ENCODE results near the gene CLBA1. TPM values are rescaled to one million over a fixed set of nuclear protein-coding genes. Genes with fewer than 3 reads are reported as not detected.

CLBA1 gene
- polyA plus RNA-seq, 1 of the 3 experiments (the other 2 are of a cell fraction): 18.5 TPM

Other genes starting within 250 kb of the CLBA1 start
- 122 and 137 TPM in 2 replicates for gene SIVA1, start 232.6 kb upstream of the CLBA1 start, polyA plus RNA-seq (2012; rRNA removed)
- 185 and 198 TPM in 2 replicates for gene AKT1, start 190.0 kb upstream of the CLBA1 start, polyA plus RNA-seq (2012; rRNA removed)
- 2.9 and 3.1 TPM in 2 replicates for gene ZBTB42, start 184.7 kb upstream of the CLBA1 start, polyA plus RNA-seq (2012; rRNA removed)
- 7.7 and 11.0 TPM in 2 replicates for gene CEP170B, start 120.5 kb upstream of the CLBA1 start, polyA plus RNA-seq (2012; rRNA removed)
- gene PLD4, start 60.9 kb upstream of the CLBA1 start, polyA plus RNA-seq (2012; rRNA removed): 0.02 TPM in 2 replicates
- gene AHNAK2, start 7.4 kb upstream of the CLBA1 start, polyA plus RNA-seq (2012; rRNA removed): 33.5 and 36.6 TPM in 2 replicates
- 23.7 and 26.8 TPM in 2 replicates for gene CDCA4, start 35.3 kb downstream of the CLBA1 start, polyA plus RNA-seq (2012; rRNA removed)
- 0.03 TPM in 1 of 2 replicates, not detected in the other for gene GPR132, start 79.6 kb downstream of the CLBA1 start, polyA plus RNA-seq (2012; rRNA removed)
- gene JAG2, start 183.0 kb downstream of the CLBA1 start, polyA plus RNA-seq (2012; rRNA removed): 1.7 TPM in 2 replicates
- gene NUDT14, start 195.5 kb downstream of the CLBA1 start, polyA plus RNA-seq (2012; rRNA removed): 15.8 and 18.4 TPM in 2 replicates